ENCODE results near the gene PLEKHF1. TPM values are rescaled to one million over a fixed set of nuclear protein-coding genes. Genes with fewer than 3 reads are reported as not detected.

The PLEKHF1 gene
- total RNA-seq, 1 donor from 2014 or later: 17.3 TPM

DNA sequence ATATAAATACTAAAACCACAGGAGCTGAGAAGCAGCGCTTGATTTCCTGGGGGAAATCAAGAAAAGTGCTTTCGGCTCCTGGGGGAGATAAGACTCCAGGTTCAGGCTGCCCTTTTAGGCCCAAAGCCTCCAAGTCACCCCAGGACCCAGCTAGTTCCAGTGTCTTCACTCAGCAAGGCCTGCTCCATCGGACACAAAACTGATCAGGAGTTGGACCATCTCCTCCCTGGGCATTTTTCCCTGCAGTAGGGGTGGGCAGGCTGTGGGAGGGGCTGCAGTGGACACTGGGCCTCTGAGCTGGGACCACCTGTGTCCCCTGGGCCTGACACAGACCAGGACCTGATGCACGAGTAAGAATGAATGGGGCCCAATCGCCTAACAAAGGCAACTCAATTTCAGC is 34.6 kb downstream of the PLEKHF1 start:
- TF ChIP-seq, protein P1, sequence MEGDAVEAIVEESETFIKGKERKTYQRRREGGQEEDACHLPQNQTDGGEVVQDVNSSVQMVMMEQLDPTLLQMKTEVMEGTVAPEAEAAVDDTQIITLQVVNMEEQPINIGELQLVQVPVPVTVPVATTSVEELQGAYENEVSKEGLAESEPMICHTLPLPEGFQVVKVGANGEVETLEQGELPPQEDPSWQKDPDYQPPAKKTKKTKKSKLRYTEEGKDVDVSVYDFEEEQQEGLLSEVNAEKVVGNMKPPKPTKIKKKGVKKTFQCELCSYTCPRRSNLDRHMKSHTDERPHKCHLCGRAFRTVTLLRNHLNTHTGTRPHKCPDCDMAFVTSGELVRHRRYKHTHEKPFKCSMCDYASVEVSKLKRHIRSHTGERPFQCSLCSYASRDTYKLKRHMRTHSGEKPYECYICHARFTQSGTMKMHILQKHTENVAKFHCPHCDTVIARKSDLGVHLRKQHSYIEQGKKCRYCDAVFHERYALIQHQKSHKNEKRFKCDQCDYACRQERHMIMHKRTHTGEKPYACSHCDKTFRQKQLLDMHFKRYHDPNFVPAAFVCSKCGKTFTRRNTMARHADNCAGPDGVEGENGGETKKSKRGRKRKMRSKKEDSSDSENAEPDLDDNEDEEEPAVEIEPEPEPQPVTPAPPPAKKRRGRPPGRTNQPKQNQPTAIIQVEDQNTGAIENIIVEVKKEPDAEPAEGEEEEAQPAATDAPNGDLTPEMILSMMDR (IDR thresholded peaks at IDR 0.05): no peak
- no peak overlapping the region for H3K27ac ChIP-seq
- peaks cover 3% of the 10 kb centered on the region for H3K36me3 ChIP-seq
- no peaks in the 10 kb centered on the region for H3K4me1 ChIP-seq
- ATAC-seq (no peak), DNase-seq (peak; percentile 29)
- no peak overlapping the region for H3K4me3 ChIP-seq
- H3K27me3 ChIP-seq: no peaks in the 10 kb centered on the region
- intact Hi-C loops (cut with DNase I): loop anchor here (5.0 kb wide), 1 partner anchor 88 kb away; no protein-coding TSS in a partner anchor
- H3K9me3 ChIP-seq: no peaks in the 10 kb centered on the region

DNA sequence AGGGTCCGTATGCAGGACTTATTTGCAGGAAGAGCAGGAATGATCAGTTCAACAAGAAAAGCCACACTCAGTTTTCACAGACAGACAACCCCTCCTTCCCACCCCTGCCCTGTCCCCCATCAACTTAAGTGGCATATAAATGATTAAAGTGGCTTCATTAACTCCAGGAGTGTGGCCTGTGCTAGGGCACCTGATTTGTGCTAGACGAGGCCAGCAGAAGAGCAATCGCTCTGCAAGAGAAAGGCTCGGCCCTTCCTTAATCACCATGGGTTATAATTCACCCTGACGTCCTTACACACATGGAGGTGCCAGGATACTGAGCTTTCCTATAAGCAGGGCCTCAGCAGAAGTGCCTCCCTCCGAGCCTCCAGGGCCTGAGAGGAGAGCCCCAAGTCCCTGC is 35.2 kb downstream of the PLEKHF1 start:
- Histone ChIP-seq H3K4me3 (no peak overlapping the region), H3K27me3 (no peaks in the 10 kb centered on the region), H3K9me3 (no peaks in the 10 kb centered on the region), H3K4me1 (no peaks in the 10 kb centered on the region), H3K36me3 (peaks cover 4% of the 10 kb centered on the region), H3K27ac (no peak overlapping the region)
- ATAC-seq: no peak
- intact Hi-C loops (cut with DNase I): no loop called here
- TF ChIP-seq, protein P1 (IDR thresholded peaks at IDR 0.05): no peak
- DNase-seq: peak; percentile 32

- Histone ChIP-seq H3K4me1 (no peaks in the 10 kb centered on the region), H3K36me3 (peaks cover 22% of the 10 kb centered on the region), H3K4me3 (no peak overlapping the region), H3K9me3 (no peaks in the 10 kb centered on the region), H3K27ac (no peak overlapping the region), H3K27me3 (no peaks in the 10 kb centered on the region)
- DNase-seq (peak; percentile 46), ATAC-seq (no peak)
- intact Hi-C loops (cut with DNase I): no loop called here
- TF ChIP-seq, protein P1 (IDR thresholded peaks at IDR 0.05): no peak
Observed at GRCh38 chr19:29702161-29702962, 37.1 kb downstream of the PLEKHF1 start.

- no peak for ATAC-seq
- DNase-seq: peak; percentile 15
- TF ChIP-seq, protein P1 (IDR thresholded peaks at IDR 0.05): no peak
- Histone ChIP-seq H3K4me3 (no peak overlapping the region), H3K36me3 (peaks cover 26% of the 10 kb centered on the region), H3K9me3 (no peaks in the 10 kb centered on the region), H3K27ac (no peak overlapping the region), H3K4me1 (no peaks in the 10 kb centered on the region), H3K27me3 (no peaks in the 10 kb centered on the region)
- intact Hi-C loops (cut with DNase I): no loop called here
Observed at GRCh38 chr19:29702963-29703320, 37.7 kb downstream of the PLEKHF1 start.

GRCh38 chr19:29704562-29705558 is 39.6 kb downstream of the PLEKHF1 start:
- H3K4me1 ChIP-seq: no peaks in the 10 kb centered on the region
- no peak for ATAC-seq
- H3K36me3 ChIP-seq: peaks cover 26% of the 10 kb centered on the region
- no peak overlapping the region for H3K4me3 ChIP-seq
- H3K27me3 ChIP-seq: no peaks in the 10 kb centered on the region
- no peaks in the 10 kb centered on the region for H3K9me3 ChIP-seq
- H3K27ac ChIP-seq: no peak overlapping the region
- intact Hi-C loops (cut with DNase I): no loop called here
- TF ChIP-seq, protein P1 (IDR thresholded peaks at IDR 0.05): no peak
- no peak for DNase-seq

Data from upper lobe of right lung (tissue), 1 donor.